GM12865 (cell line): ENCODE data around the gene FIZ1.
"Not testable (repeated sequence)": the region's sequence is repeated elsewhere in the genome, so short reads cannot be mapped to it uniquely, and the experiment has no call there.

Source experiments
- DNase-seq: peaks from one replicate; pipeline ENCODE4 v3.0.0; 2010; ENCODE audit warnings: low read depth
- H3K4me3 ChIP-seq: 2 replicates; pipeline ENCODE4 v1.5.1; 2011; ENCODE audit warnings: mild to moderate bottlenecking, low read depth, low read length, control low read depth
- CTCF ChIP-seq: IDR thresholded peaks from 2 replicates; pipeline ENCODE4 v1.5.1; 2011; ENCODE audit warnings: low read length, control low read depth, low read depth, inconsistent platforms; ENCODE audit not compliant: insufficient read depth; ENCODE audit errors: missing control alignments

Gene FIZ1

GRCh38 chr19:55588738-55589137 lies 10.6 kb downstream of the FIZ1 start:
- no peak overlapping the region for H3K4me3 ChIP-seq
- no peak for TF ChIP-seq CTCF
- DNase-seq, result no peak

GRCh38 chr19:55586976-55587668 lies 12.2 kb downstream of the FIZ1 start:
- TF ChIP-seq CTCF, result no peak
- peak; percentile 94 for DNase-seq
- H3K4me3 ChIP-seq, result peak overlapping the region; percentile 38

GRCh38 chr19:55585658-55586339 lies 13.5 kb downstream of the FIZ1 start:
- no peak for DNase-seq
- no peak overlapping the region for H3K4me3 ChIP-seq
- TF ChIP-seq CTCF, result no peak

- no peak for DNase-seq
- TF ChIP-seq CTCF, result no peak
- no peak overlapping the region for H3K4me3 ChIP-seq
These were observed 14.4 kb downstream of the FIZ1 start for GRCh38 chr19:55584871-55585270.

- not testable (repeated sequence) for DNase-seq, H3K4me3 ChIP-seq
These were observed 15.4 kb downstream of the FIZ1 start for GRCh38 chr19:55583897-55584296.

- not testable (repeated sequence) for H3K4me3 ChIP-seq, DNase-seq
These were observed 17.0 kb downstream of the FIZ1 start for GRCh38 chr19:55582284-55582683.

- no peak overlapping the region for H3K4me3 ChIP-seq
These were observed 17.5 kb downstream of the FIZ1 start for GRCh38 chr19:55581823-55582223.

More at GRCh38 chr19:55581823-55582223, 17.5 kb downstream of the FIZ1 start:
- DNase-seq, result no peak
- TF ChIP-seq CTCF, result no peak
